Effector CD8-positive, alpha-beta T cell (primary cell): Measurements from ENCODE around the gene CDC42BPA.

Source experiments
- DNase-seq: peaks from one replicate; lab custom pipeline; 2025; lab: John Stamatoyannopoulos, UW

The CDC42BPA gene

GRCh38 chr1:226994586-226995364 lies 323.5 kb downstream of the CDC42BPA start:
- DNase-seq = no peak

DNA sequence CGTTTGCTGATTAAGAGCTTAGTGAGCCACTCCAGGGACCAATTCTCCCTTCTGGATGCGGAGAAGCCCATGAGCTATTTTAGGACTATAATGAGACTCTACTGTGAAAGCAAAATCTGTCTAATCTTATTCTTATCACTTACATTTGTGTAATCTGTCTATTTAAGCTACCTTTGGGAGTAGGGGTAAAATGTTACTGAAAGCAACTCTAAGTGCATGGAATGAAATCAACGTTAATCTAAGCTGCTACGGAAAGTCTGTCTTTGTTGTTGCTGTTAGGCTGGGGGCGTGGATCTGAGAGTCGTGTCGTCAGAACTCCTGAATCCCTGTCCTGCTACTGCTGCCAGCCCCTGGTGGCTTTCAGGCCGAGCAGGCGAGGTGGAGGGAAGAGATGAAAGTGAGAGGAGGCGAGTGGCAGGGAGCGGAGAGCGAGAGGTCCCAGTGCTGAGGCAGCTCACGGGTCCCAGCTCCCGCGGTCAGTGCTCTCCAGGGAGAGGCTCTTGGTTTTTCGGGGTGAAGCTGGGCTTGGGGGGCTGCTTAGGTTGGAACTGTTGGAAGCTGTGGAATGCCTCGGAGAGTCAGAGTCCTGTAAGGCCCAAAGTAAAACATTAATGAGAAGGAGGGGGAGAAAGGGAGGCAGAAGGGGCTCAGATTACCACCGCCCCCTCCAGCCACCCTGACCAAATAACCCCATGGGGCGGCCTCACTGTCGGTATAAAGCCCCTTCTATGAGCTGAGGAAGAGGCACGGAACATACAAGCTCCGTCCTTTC lies 324.3 kb downstream of the CDC42BPA start:
- no peak for DNase-seq

- no peak for DNase-seq
These were observed 326.4 kb downstream of the CDC42BPA start for GRCh38 chr1:226991920-226992319.

DNA sequence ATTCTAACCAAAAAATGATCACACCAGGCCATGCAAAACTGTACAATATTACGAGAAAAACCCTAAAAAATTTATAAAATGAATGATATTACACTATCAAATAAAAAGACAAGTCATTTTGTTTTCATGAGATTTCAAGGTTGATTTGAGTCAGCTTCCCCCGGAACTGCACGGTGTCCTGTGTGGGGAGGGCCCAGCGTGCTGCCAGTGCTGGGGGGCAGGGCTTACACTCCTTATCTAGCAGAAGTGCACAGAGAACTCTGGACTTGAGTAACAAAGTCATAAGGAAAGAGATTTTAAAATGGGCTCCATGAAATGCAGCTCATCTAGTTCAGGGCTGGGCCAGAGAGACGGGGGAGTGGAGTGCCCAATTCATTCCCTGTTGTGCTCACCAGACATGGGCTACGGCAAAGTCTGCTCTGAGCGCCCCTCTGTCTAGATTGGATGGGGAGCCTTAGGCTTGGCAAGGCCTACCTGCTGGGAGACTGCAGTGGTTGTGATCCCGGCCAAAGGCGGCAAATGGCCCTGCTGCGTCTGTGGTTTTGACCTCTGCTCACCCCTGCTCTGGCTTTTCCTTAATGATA lies 328.1 kb downstream of the CDC42BPA start:
- DNase-seq = no peak

GRCh38 chr1:226989085-226989920 lies 329.0 kb downstream of the CDC42BPA start:
- DNase-seq = no peak

- no peak for DNase-seq
These were observed 330.0 kb downstream of the CDC42BPA start for GRCh38 chr1:226988334-226988666.

- DNase-seq = no peak
These were observed 330.5 kb downstream of the CDC42BPA start for GRCh38 chr1:226987623-226988333.

DNA sequence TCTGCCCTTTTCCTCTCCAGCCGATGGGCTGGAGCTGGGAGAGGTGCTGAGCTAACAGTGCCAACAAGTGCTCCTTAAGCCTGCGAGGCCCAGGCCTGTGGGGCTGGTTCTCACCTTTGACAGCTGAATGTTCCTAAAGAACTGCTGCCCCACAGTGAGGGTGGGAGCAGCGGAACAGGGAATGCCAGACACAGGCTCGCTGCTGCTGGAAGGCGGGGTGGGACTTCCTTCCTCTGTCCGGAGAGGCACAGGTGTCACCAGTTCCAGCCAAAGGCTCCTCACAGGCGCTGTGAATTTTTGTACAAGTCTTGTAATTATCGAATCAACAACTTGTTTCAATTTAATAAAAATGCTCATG lies 331.1 kb downstream of the CDC42BPA start:
- DNase-seq = no peak

DNA sequence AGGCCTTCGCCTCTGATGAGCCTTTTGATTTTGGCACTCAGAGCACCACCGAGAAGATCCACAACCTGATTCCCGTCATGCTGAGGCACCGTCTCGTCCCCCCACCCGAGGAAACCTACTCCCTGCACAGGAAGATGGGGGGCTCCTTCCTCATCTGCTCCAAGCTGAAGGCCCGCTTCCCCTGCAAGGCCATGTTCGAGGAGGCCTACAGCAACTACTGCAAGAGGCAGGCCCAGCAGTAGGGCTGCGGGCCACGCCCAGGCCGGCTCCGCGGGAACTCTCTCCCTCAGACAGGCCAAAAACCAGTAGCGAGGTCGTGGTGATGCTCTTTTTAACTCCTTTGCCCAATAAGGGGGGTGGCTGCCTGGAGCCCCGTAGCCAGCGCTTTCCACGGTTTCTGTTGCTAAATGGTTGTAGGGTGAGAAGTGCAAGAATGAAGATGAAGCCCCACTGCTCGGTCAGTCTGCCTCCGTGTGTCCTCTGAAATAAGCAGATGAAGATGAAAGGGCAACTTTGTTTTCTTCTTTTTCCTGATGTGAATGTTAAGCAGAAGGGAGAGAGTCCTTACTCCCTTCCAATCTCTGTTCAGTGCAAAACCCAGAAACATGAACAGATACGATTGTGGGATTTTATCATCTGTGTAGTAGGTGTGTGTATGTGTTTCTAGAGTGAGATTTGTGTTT lies 331.7 kb downstream of the CDC42BPA start:
- no peak for DNase-seq

GRCh38 chr1:226985839-226986463 lies 332.3 kb downstream of the CDC42BPA start:
- DNase-seq = no peak

- no peak for DNase-seq
These were observed 333.0 kb downstream of the CDC42BPA start for GRCh38 chr1:226985239-226985838.

DNA sequence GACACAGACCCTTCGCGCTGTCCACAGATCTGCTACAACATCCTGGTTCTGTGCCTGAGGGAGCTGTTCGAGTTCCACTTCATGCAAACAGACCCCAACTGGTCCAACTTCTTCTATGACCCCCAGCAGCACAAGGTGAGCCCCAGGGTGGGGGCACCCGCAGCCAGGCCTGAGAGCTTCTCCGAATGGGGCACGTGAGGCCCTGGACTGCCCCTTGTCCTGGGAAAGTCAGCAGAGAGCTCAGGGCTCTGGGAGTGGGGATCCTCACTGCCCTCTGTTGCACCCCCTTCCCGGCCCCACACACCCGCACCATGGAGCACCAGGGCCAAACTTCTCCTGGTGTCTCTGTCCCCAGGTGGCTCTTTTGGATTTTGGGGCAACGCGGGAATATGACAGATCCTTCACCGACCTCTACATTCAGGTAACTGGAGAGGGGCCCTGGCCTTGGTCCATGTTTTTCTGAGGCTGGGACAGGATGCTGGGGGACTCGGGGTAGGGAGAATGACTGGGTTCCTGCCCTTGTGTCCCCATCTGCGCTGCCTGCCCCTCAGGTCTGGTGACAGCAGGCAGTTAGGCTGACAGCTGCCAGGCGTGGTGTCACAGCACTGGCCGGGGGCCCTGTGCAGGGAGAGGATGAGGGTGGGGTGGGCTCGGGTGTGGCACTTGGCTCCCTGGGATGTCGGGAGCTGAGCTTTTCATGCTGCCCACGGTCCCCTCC lies 333.6 kb downstream of the CDC42BPA start:
- no peak for DNase-seq

GRCh38 chr1:226983992-226984364 lies 334.3 kb downstream of the CDC42BPA start:
- no peak for DNase-seq

GRCh38 chr1:226983247-226983991 lies 334.9 kb downstream of the CDC42BPA start:
- no peak for DNase-seq

DNA sequence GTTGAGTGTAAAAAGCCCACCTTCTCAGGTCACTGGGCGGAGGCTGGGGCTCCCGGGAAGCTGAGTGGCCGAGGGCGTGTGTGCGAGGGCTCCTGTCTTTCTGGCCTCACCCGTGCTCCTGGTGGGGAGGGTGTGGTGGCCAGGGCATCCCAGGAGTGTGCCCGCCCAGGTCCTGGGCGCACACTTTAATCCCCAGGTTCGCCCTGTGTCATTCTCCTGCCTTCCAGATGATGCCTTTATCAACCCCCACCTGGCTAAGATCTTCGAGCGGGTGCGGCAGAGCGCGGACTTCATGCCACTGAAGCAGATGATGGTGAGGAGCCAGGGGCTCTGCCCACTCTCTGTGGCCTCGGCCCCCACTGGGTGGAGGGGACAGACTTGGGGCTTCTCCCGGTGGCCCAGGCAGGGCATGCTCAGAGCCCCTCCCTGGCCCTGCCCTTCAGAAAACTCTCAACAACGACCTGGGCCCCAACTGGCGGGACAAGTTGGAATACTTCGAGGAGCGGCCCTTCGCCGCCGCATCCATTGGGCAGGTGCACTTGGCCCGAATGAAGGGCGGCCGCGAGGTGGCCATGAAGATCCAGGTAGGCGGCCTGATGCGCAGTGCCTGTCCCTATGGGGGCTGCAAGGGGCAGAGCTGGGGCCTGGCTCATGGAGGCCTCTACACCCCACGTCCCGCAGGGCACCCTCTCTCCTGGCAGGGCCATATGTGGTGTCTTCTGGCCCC lies 335.7 kb downstream of the CDC42BPA start:
- no peak for DNase-seq

GRCh38 chr1:226981838-226982237 lies 336.5 kb downstream of the CDC42BPA start:
- DNase-seq = no peak

DNA sequence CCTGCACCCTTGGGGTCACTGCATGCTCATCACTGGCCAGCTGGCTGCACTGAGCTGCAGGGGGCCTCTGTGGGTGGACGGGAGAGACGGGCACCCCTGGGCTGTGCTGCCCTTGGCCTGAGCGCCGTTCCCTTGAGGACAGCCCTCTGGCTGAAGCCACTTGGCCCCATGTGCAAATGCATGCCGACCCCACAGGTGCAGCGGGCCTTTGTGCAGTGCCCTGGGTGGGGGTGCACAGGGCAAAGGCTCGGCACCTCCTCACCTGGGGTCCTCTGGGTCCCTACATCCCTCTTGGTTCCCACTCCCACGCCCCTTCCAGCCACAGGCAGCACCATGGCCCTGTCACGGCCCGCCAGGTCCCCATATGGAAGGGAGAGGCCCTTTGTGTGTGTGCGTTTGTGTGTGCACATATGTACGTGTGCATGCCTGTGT lies 336.9 kb downstream of the CDC42BPA start:
- DNase-seq = no peak
